AG04449 (cell line): ENCODE measurements around the gene MAP4.
"Not testable (repeated sequence)": the region's sequence is repeated elsewhere in the genome, so short reads cannot be mapped to it uniquely, and the experiment has no call there.

Source experiments
- CTCF ChIA-PET: fragments of 350-600 bp; formaldehyde crosslinking; extraction: SDS; loops from one replicate; lab custom pipeline; 2021; ENCODE audit warnings: antibody characterized with exemption; lab: Yijun Ruan, JAX
- POLR2A ChIA-PET: fragments of 400-600, 350-600 bp; formaldehyde crosslinking; extraction: SDS; loops from one replicate; lab custom pipeline; 2020; ENCODE audit warnings: antibody characterized with exemption, inconsistent platforms; lab: Yijun Ruan, JAX
- DNase-seq: peaks from one replicate; pipeline ENCODE4 v3.0.0-alpha.2; 2010; ENCODE audit warnings: low read depth, low spot score
- H3K4me3 ChIP-seq: 2 replicates; pipeline ENCODE4 v1.5.1; 2011; ENCODE audit warnings: low read depth, mild to moderate bottlenecking, control low read depth, low read length
- TF ChIP-seq, protein P1 (sequence below): IDR thresholded peaks from one replicate; pipeline ENCODE4 v1.5.1; 2011; ENCODE audit warnings: mild to moderate bottlenecking, moderate library complexity, low read length, control low read depth, inconsistent platforms; ENCODE audit not compliant: insufficient read depth; ENCODE audit errors: missing control alignments

The MAP4 gene

GRCh38 chr3:47838503-47838902 is 177.7 kb downstream of the MAP4 start:
- CTCF ChIA-PET, result interaction anchor here (0.6 to 8.6 kb wide), 13 partner anchors 12 to 344 kb away, joined by 3 to 123 read pairs (median 5); no protein-coding TSS in a partner anchor
- no peak overlapping the region for H3K4me3 ChIP-seq
- no peak for DNase-seq
- POLR2A ChIA-PET, result interaction anchor here (0.8 kb wide), 1 partner anchor 313 kb away, joined by 3 read pairs; no protein-coding TSS in a partner anchor
- TF ChIP-seq, protein P1, sequence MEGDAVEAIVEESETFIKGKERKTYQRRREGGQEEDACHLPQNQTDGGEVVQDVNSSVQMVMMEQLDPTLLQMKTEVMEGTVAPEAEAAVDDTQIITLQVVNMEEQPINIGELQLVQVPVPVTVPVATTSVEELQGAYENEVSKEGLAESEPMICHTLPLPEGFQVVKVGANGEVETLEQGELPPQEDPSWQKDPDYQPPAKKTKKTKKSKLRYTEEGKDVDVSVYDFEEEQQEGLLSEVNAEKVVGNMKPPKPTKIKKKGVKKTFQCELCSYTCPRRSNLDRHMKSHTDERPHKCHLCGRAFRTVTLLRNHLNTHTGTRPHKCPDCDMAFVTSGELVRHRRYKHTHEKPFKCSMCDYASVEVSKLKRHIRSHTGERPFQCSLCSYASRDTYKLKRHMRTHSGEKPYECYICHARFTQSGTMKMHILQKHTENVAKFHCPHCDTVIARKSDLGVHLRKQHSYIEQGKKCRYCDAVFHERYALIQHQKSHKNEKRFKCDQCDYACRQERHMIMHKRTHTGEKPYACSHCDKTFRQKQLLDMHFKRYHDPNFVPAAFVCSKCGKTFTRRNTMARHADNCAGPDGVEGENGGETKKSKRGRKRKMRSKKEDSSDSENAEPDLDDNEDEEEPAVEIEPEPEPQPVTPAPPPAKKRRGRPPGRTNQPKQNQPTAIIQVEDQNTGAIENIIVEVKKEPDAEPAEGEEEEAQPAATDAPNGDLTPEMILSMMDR, result no peak

DNA sequence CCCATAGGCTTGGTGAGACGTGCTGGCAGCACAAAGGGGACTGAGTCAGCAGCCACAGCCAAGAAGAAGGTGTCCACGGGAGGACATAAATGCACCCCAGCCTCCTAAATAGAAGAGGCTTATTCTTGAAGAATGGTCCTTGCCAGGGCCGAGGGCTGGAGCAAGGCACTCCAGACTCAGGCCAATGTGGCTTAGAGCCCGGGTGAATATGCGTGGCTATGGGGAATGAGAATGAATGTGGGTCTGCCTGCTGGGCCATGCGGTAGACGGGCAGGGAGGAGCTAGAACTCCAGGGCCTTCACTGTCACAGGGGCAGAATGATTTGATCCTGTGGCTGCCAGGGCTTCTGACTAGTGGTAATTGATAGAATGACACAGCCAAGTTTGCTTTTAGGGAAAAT is 179.2 kb downstream of the MAP4 start:
- ChIA-PET POLR2A (interaction anchor here (0.9 kb wide), 1 partner anchor 176 kb away, joined by 3 read pairs; no protein-coding TSS in a partner anchor), CTCF (interaction anchor here (0.7 to 8.6 kb wide), 18 partner anchors 10 to 342 kb away, joined by 3 to 123 read pairs (median 4); partner anchors contain the start of gene DHX30)
- TF ChIP-seq, protein P1, result no peak
- H3K4me3 ChIP-seq, result no peak overlapping the region
- no peak for DNase-seq

DNA sequence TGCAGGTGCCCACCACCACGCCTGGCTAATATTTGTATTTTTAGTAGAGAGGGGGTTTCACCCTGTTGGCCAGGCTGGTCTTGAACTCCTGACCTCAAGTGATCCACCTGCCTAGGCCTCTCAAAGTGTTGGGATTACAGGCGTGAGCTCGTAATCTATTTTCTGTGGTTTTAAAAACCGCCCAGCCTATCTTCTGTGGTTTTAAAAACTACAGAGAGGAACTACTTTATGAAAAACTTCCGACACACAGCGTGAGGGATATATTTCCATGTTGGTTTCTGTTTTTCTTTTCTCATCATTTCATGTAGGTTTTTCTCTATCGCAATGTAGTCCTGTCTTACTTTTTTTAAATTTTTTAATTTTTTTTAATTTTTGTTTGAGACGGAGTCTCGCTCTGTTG is 186.7 kb downstream of the MAP4 start:
- DNase-seq, POLR2A ChIA-PET, H3K4me3 ChIP-seq: not testable (repeated sequence)
- CTCF ChIA-PET, result interaction anchor here (0.7 to 7.8 kb wide), 2 partner anchors 8 to 80 kb away, joined by 3 to 123 read pairs; no protein-coding TSS in a partner anchor

DNA sequence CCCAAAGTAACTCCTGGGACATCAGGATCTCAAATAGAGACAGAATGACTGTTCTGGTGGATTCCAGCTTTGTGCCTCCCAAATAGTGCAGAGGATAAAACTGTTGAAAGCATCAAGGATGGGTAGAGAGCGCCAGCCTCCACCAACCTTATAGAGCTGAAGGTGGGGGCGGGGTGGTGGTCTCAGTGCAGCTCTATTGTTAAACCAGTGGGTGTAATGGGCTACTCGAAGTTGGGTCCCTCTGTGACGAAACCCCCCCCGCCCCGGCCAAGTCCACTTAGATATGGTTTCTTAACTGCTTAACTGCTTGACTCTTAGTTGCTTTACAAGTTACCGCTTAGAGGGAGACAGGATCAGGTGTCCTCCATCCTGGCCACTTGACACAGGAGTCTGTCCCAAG is 190.6 kb downstream of the MAP4 start:
- TF ChIP-seq, protein P1, result no peak
- POLR2A ChIA-PET, result interaction anchor here (0.6 to 0.8 kb wide), 2 partner anchors 10 to 12 kb away, joined by 3 read pairs; no protein-coding TSS in a partner anchor
- no peak for DNase-seq
- H3K4me3 ChIP-seq, result peak overlapping the region; percentile 93
- CTCF ChIA-PET, result interaction anchor here (0.7 to 7.8 kb wide), 37 partner anchors 12 to 357 kb away, joined by 3 to 123 read pairs (median 4); partner anchors contain the start of genes DHX30 and ELP6

- no peak for DNase-seq
- TF ChIP-seq, protein P1, result peak; percentile 62
- POLR2A ChIA-PET, result interaction anchor here (0.8 to 1.0 kb wide), 2 partner anchors 9 to 25 kb away, joined by 3 to 4 read pairs; no protein-coding TSS in a partner anchor
- peak overlapping the region; percentile 93 for H3K4me3 ChIP-seq
- CTCF ChIA-PET, result interaction anchor here (0.7 to 7.8 kb wide), 40 partner anchors 11 to 358 kb away, joined by 3 to 123 read pairs (median 4); partner anchors contain the start of genes DHX30 and ELP6
Observed at GRCh38 chr3:47824541-47825473, 191.4 kb downstream of the MAP4 start.

GRCh38 chr3:47817609-47818008 is 198.6 kb downstream of the MAP4 start:
- H3K4me3 ChIP-seq, result no peak overlapping the region
- DNase-seq, result no peak
- ChIA-PET CTCF (interaction anchor here (1.0 to 8.4 kb wide), 5 partner anchors 7 to 334 kb away, joined by 3 to 96 read pairs (median 4); no protein-coding TSS in a partner anchor), POLR2A (no interaction called here)
- TF ChIP-seq, protein P1, result no peak
